HEK293 (cell line): Measurements from ENCODE around the gene TUBE1.

Source experiments
- CTCF ChIA-PET: fragments of 350-600 bp; formaldehyde crosslinking; extraction: SDS; loops from one replicate; lab custom pipeline; 2021; ENCODE audit warnings: antibody characterized with exemption; lab: Yijun Ruan, JAX
- POLR2A ChIA-PET: fragments of 300-600 bp; formaldehyde crosslinking; extraction: SDS; loops from one replicate; lab custom pipeline; 2020; ENCODE audit warnings: antibody characterized with exemption, inconsistent platforms; lab: Yijun Ruan, JAX
- H3K27ac ChIP-seq: fragments of 200-500 bp; sonication (Bioruptor generic); 2 replicates; pipeline ENCODE4 v1.5.1; 2014; ENCODE audit warnings: low read depth, low read length, control low read depth, inconsistent platforms; ENCODE audit errors: extremely low read depth
- H3K36me3 ChIP-seq, 2 experiments: fragments of 200-500 bp in 1 of 2; sonication (Bioruptor generic) in 1 of 2; 1 replicate in 1 of 2; 2 replicates in 1 of 2; pipeline ENCODE4 v1.5.1; 2014 to 2017; ENCODE audit warnings: inconsistent platforms in 2 of 2, low read length in 2 of 2; ENCODE audit not compliant: control insufficient read depth in 2 of 2, insufficient read depth in 1 of 2
- H3K4me1 ChIP-seq: fragments of 200-500 bp; sonication (Bioruptor generic); 2 replicates; pipeline ENCODE4 v1.5.1; 2014; ENCODE audit warnings: mild to moderate bottlenecking, low read length, inconsistent platforms; ENCODE audit not compliant: control insufficient read depth, insufficient read depth
- H3K4me3 ChIP-seq: 2 replicates; pipeline ENCODE4 v1.5.1; 2011; ENCODE audit warnings: low read depth, mild to moderate bottlenecking, control low read depth, low read length, moderate library complexity
- H3K9me3 ChIP-seq: fragments of 200-500 bp; sonication (Bioruptor generic); 2 replicates; pipeline ENCODE4 v1.5.1; 2014; ENCODE audit warnings: low read depth, low read length, inconsistent platforms; ENCODE audit not compliant: control insufficient read depth, insufficient read depth
- TSHZ1 ChIP-seq: fragments of 450-650 bp; formaldehyde crosslinking; IDR thresholded peaks from 2 replicates; pipeline ENCODE4 v1.5.1; 2016; ENCODE audit warnings: missing biosample characterization, missing genetic modification characterization, borderline replicate concordance
- ZBTB21 ChIP-seq: fragments of 450-650 bp; formaldehyde crosslinking; IDR thresholded peaks from 2 replicates; pipeline ENCODE4 v1.5.1; 2017; ENCODE audit warnings: missing biosample characterization, missing genetic modification characterization
- ZFHX2 ChIP-seq: fragments of 450-650 bp; formaldehyde crosslinking; conservative IDR thresholded peaks from 2 replicates; pipeline ENCODE4 v1.5.1; 2016; ENCODE audit warnings: missing biosample characterization, missing genetic modification characterization
- ZFP3 ChIP-seq: fragments of 450-650 bp; formaldehyde crosslinking; IDR thresholded peaks from 2 replicates; pipeline ENCODE4 v1.5.1; 2016; ENCODE audit warnings: low read depth, missing biosample characterization, missing genetic modification characterization
- ZIC2 ChIP-seq: fragments of 450-650 bp; formaldehyde crosslinking; IDR thresholded peaks from 2 replicates; pipeline ENCODE4 v1.5.1; 2016; ENCODE audit warnings: missing biosample characterization, missing genetic modification characterization
- ZNF112 ChIP-seq: fragments of 450-650 bp; formaldehyde crosslinking; IDR thresholded peaks from 2 replicates; pipeline ENCODE4 v1.5.0; 2017; ENCODE audit warnings: missing biosample characterization, missing genetic modification characterization
- ZNF169 ChIP-seq: fragments of 450-650 bp; formaldehyde crosslinking; IDR thresholded peaks from 2 replicates; pipeline ENCODE4 v1.5.1; 2016; ENCODE audit warnings: missing biosample characterization, missing genetic modification characterization
- ZNF292 ChIP-seq: fragments of 450-650 bp; formaldehyde crosslinking; IDR thresholded peaks from 2 replicates; pipeline ENCODE4 v1.5.1; 2016; ENCODE audit warnings: low read depth, missing biosample characterization, missing genetic modification characterization, borderline replicate concordance
- ZNF350 ChIP-seq: fragments of 450-650 bp; formaldehyde crosslinking; IDR thresholded peaks from 2 replicates; pipeline ENCODE4 v1.5.0; 2017; ENCODE audit warnings: missing biosample characterization, mild to moderate bottlenecking, missing genetic modification characterization
- ZNF433 ChIP-seq: fragments of 450-650 bp; formaldehyde crosslinking; IDR thresholded peaks from 2 replicates; pipeline ENCODE4 v1.5.1; 2016; ENCODE audit warnings: missing biosample characterization, missing genetic modification characterization, low read depth
- ZNF544 ChIP-seq: fragments of 450-650 bp; formaldehyde crosslinking; IDR thresholded peaks from 2 replicates; pipeline ENCODE4 v1.5.0; 2017; ENCODE audit warnings: missing biosample characterization, missing genetic modification characterization
- ZNF580 ChIP-seq: fragments of 450-650 bp; formaldehyde crosslinking; IDR thresholded peaks from 2 replicates; pipeline ENCODE4 v1.5.1; 2016; ENCODE audit warnings: missing biosample characterization, missing genetic modification characterization
- ZNF791 ChIP-seq: fragments of 450-650 bp; formaldehyde crosslinking; IDR thresholded peaks from 2 replicates; pipeline ENCODE4 v1.5.1; 2016; ENCODE audit warnings: missing biosample characterization, missing genetic modification characterization
- ZXDB ChIP-seq: fragments of 450-650 bp; formaldehyde crosslinking; IDR thresholded peaks from 2 replicates; pipeline ENCODE4 v1.5.1; 2016; ENCODE audit warnings: missing biosample characterization, missing genetic modification characterization
- TF ChIP-seq, protein P1 (sequence below): fragments of 450-650 bp; formaldehyde crosslinking; IDR thresholded peaks from 2 replicates; pipeline ENCODE4 v1.5.1; 2016; ENCODE audit warnings: missing biosample characterization, missing genetic modification characterization, borderline replicate concordance
- TF ChIP-seq, protein P2 (sequence below): fragments of 450-650 bp; formaldehyde crosslinking; IDR thresholded peaks from 2 replicates; pipeline ENCODE4 v1.5.1; 2016; ENCODE audit warnings: missing biosample characterization, missing genetic modification characterization
- TF ChIP-seq, protein P3 (sequence below): fragments of 450-650 bp; formaldehyde crosslinking; IDR thresholded peaks from 2 replicates; pipeline ENCODE4 v1.5.1; 2016; ENCODE audit warnings: missing biosample characterization, missing genetic modification characterization

The TUBE1 gene

GRCh38 chr6:112044856-112045255 is 42.4 kb downstream of the TUBE1 start (continued):
- TF ChIP-seq, protein P1, sequence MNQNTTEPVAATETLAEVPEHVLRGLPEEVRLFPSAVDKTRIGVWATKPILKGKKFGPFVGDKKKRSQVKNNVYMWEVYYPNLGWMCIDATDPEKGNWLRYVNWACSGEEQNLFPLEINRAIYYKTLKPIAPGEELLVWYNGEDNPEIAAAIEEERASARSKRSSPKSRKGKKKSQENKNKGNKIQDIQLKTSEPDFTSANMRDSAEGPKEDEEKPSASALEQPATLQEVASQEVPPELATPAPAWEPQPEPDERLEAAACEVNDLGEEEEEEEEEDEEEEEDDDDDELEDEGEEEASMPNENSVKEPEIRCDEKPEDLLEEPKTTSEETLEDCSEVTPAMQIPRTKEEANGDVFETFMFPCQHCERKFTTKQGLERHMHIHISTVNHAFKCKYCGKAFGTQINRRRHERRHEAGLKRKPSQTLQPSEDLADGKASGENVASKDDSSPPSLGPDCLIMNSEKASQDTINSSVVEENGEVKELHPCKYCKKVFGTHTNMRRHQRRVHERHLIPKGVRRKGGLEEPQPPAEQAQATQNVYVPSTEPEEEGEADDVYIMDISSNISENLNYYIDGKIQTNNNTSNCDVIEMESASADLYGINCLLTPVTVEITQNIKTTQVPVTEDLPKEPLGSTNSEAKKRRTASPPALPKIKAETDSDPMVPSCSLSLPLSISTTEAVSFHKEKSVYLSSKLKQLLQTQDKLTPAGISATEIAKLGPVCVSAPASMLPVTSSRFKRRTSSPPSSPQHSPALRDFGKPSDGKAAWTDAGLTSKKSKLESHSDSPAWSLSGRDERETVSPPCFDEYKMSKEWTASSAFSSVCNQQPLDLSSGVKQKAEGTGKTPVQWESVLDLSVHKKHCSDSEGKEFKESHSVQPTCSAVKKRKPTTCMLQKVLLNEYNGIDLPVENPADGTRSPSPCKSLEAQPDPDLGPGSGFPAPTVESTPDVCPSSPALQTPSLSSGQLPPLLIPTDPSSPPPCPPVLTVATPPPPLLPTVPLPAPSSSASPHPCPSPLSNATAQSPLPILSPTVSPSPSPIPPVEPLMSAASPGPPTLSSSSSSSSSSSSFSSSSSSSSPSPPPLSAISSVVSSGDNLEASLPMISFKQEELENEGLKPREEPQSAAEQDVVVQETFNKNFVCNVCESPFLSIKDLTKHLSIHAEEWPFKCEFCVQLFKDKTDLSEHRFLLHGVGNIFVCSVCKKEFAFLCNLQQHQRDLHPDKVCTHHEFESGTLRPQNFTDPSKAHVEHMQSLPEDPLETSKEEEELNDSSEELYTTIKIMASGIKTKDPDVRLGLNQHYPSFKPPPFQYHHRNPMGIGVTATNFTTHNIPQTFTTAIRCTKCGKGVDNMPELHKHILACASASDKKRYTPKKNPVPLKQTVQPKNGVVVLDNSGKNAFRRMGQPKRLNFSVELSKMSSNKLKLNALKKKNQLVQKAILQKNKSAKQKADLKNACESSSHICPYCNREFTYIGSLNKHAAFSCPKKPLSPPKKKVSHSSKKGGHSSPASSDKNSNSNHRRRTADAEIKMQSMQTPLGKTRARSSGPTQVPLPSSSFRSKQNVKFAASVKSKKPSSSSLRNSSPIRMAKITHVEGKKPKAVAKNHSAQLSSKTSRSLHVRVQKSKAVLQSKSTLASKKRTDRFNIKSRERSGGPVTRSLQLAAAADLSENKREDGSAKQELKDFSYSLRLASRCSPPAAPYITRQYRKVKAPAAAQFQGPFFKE (tag by site-specific recombination) = no peak
- TF ChIP-seq, all 188 proteins: peak for 0

DNA sequence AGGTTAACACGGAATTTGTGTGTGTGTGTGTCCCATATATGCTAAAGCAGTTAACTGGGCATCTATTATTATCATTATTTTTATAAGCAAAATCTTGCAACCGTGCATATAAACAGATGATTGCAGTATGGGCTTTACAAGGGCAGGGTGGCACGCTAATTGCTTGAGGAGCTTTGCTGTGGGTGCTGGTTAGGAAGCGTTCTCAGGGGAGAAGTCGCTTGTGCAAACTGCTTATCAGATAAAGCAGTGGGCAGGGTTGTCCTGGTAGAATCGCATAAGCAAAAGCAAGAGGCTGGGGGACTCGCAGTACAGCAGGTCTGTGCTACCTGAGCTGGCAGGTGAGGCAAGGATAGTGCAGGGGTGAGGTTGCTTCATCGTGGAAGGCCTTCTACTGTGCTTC is 43.1 kb downstream of the TUBE1 start:
- CTCF ChIA-PET = interaction anchor here (0.5 to 6.8 kb wide), 26 partner anchors 8 to 1455 kb away, joined by 3 to 139 read pairs (median 4); partner anchors contain the start of gene CCN6
- no peak overlapping the region for H3K27ac ChIP-seq
- H3K4me1 ChIP-seq = no peaks in the 10 kb centered on the region
- POLR2A ChIA-PET = no interaction called here
- H3K4me3 ChIP-seq = no peak overlapping the region
- H3K36me3 ChIP-seq = no peaks in the 10 kb centered on the region
- H3K9me3 ChIP-seq = no peaks in the 10 kb centered on the region
- TF ChIP-seq ZNF292 (no peak), ZBTB21 (no peak), ZFHX2 (no peak), ZNF544 (tag by site-specific recombination) (no peak)
- TF ChIP-seq, protein P2, sequence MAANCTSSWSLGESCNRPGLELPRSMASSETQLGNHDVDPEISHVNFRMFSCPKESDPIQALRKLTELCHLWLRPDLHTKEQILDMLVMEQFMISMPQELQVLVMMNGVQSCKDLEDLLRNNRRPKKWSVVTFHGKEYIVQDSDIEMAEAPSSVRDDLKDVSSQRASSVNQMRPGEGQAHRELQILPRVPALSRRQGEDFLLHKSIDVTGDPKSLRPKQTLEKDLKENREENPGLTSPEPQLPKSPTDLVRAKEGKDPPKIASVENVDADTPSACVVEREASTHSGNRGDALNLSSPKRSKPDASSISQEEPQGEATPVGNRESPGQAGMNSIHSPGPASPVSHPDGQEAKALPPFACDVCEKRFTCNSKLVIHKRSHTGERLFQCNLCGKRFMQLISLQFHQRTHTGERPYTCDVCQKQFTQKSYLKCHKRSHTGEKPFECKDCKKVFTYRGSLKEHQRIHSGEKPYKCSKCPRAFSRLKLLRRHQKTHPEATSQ (tag by site-specific recombination) = no peak

DNA sequence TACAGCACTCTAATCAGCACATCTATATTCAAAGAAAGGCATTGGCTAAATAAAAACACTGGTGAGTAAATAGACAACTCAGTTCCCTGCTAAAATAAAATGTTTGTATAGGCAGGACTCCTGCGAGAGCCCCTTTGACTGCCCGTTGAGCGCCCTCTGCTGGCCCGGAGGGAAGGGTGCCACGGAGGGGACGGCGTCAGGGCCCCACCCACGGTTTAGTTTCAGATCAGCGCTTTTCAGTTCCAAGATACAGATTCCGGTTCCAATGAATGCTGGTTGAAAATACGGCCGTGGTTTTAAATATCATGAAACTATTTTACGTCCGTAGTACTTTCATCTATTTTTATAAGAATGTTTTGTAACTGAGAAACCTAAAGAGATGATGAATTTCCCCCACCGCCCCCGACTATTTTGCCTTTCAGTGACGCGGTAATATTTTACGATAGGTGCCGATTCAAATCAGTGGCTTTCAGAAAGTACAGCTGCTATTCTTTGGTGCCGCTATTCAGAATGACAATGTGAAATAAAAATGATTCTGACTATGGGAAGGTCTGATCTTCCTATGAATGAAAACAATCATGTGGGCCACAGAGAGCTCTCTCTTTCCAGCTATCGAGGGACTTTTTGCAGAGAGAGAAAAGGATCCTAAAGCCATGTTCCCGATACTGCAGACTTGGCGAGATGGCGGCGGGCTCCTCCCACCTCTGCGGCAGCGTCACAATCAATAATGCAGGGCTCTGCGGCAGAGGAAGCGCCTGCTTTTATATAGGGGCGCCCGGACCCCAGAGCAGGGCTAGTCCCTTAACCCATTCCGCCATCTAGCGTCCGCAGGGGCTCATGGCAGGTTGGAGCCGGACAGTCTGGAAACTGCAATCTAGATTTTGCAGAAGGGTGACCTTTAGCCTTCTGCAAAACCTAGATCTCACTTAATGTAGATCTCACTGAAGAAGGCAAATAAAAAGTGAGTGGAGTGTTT is 44.0 kb downstream of the TUBE1 start:
- no peaks in the 10 kb centered on the region for H3K36me3 ChIP-seq
- H3K4me3 ChIP-seq = peak overlapping the region; percentile 66
- ChIA-PET CTCF (interaction anchor here (0.5 to 7.4 kb wide), 83 partner anchors 8 to 1716 kb away, joined by 3 to 139 read pairs (median 4); partner anchors contain the start of genes FAM229B and TUBE1), POLR2A (interaction anchor here (0.7 to 1.5 kb wide), 8 partner anchors 44 to 784 kb away, joined by 3 to 7 read pairs (median 4); partner anchors contain the start of genes FAM229B, TRAF3IP2 and TUBE1)
- peak overlapping the region; percentile 27; the same call in 1 of the 2 replicates for H3K27ac ChIP-seq
- H3K9me3 ChIP-seq = no peaks in the 10 kb centered on the region
- H3K4me1 ChIP-seq = no peaks in the 10 kb centered on the region
- TF ChIP-seq ZFP3 (tag by site-specific recombination) (no peak), ZNF169 (no peak), ZNF791 (tag by site-specific recombination) (no peak), ZXDB (tag by site-specific recombination) (peak; percentile 62), TSHZ1 (tag by site-specific recombination) (no peak), ZNF580 (tag by site-specific recombination) (no peak), ZNF350 (no peak), ZNF112 (tag by site-specific recombination) (no peak), ZIC2 (tag by site-specific recombination) (no peak), ZNF433 (tag by site-specific recombination) (no peak)
- TF ChIP-seq, protein P3, sequence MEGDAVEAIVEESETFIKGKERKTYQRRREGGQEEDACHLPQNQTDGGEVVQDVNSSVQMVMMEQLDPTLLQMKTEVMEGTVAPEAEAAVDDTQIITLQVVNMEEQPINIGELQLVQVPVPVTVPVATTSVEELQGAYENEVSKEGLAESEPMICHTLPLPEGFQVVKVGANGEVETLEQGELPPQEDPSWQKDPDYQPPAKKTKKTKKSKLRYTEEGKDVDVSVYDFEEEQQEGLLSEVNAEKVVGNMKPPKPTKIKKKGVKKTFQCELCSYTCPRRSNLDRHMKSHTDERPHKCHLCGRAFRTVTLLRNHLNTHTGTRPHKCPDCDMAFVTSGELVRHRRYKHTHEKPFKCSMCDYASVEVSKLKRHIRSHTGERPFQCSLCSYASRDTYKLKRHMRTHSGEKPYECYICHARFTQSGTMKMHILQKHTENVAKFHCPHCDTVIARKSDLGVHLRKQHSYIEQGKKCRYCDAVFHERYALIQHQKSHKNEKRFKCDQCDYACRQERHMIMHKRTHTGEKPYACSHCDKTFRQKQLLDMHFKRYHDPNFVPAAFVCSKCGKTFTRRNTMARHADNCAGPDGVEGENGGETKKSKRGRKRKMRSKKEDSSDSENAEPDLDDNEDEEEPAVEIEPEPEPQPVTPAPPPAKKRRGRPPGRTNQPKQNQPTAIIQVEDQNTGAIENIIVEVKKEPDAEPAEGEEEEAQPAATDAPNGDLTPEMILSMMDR = peak; percentile 86
